Measurements from ENCODE around the gene SCAF1. TPM values are rescaled to one million over a fixed set of nuclear protein-coding genes. Genes with fewer than 3 reads are reported as not detected.

The SCAF1 gene
- total and polyA plus RNA-seq, 2 of the 13 experiments (the other 11 are each of a cell fraction or from before 2014, with no cell fraction given), result 3.3 to 6.1 TPM

DNA sequence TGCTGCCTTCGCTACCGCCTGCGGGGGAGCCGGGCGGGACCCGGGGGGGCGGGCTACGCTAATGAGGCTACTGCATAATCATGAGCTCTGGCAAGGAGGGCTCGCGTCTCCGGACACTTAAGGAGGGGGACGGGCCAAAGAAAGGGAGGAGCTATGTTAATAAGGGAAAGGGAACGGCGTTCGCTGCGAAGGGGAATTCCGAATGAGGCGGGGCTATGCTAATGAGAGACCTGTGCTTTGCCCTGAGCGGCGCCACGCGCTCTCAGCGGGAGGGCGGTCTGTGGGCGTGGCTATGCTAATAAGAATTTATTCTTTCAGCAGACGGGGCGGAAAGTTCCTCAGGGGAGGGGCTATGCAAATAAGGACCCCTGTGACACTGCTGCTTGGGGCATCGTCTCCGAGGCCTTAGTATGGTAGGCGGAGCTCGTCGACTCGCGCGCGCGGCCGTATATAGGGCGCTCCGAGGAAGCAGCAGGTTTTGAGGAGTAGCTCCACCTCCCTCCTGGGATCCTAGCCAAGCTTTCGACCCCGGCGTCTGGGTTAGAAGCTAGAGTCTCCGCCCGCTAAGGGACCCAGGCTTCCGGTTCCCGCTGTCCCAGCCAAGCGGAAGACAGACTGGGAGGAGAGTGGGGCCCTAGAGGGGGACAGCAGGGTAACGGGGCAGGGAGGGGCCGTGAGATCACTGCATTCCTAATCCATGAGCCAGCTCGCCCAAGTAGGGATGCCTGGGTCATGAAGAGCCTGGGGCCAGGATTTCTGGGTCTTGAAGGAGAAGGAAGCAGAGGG lies 1.7 kb upstream of the SCAF1 start, which contains the start of gene RRAS (continued):
- peak; percentile 45; the same call in 1 of the 2 replicates for TF ChIP-seq ZNF136 (CRISPR knock-in tag; IDR thresholded peaks at IDR 0.05; ENCODE audit: low read depth)
- TF ChIP-seq KDM3A (CRISPR knock-in tag; IDR thresholded peaks at IDR 0.05; ENCODE audit: low read depth), result peak; percentile 50; the same call in 1 of the 2 replicates
- TF ChIP-seq ZNF33B (CRISPR knock-in tag; IDR thresholded peaks at IDR 0.05), result 0 out of 2 replicates have a peak, but pooled peaks have one; percentile 48
- no peak for TF ChIP-seq ZBTB21 (CRISPR knock-in tag; IDR thresholded peaks at IDR 0.05)
- peak; percentile 61 for TF ChIP-seq UBTF (CRISPR knock-in tag; IDR thresholded peaks at IDR 0.05)
- peak; percentile 73; the same call in 1 of the 2 replicates for TF ChIP-seq THAP9 (CRISPR knock-in tag; IDR thresholded peaks at IDR 0.05; ENCODE audit: borderline replicate concordance)
- TF ChIP-seq POLR2AphosphoS5 (IDR thresholded peaks at IDR 0.05; ENCODE audit: low read depth, low read length), result peak; percentile 86
- no peak for TF ChIP-seq NBN (conservative IDR thresholded peaks at IDR 0.05)
- TF ChIP-seq, protein P1, sequence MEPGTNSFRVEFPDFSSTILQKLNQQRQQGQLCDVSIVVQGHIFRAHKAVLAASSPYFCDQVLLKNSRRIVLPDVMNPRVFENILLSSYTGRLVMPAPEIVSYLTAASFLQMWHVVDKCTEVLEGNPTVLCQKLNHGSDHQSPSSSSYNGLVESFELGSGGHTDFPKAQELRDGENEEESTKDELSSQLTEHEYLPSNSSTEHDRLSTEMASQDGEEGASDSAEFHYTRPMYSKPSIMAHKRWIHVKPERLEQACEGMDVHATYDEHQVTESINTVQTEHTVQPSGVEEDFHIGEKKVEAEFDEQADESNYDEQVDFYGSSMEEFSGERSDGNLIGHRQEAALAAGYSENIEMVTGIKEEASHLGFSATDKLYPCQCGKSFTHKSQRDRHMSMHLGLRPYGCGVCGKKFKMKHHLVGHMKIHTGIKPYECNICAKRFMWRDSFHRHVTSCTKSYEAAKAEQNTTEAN (CRISPR knock-in tag; conservative IDR thresholded peaks at IDR 0.05), result no peak
- peak; percentile 77; the same call in 1 of the 2 replicates for TF ChIP-seq KDM2A (CRISPR knock-in tag; IDR thresholded peaks at IDR 0.05; ENCODE audit: borderline replicate concordance, low read depth)
- peak; percentile 95 for TF ChIP-seq DR1 (CRISPR knock-in tag; IDR thresholded peaks at IDR 0.05)
- peak; percentile 46 for TF ChIP-seq MAX (IDR thresholded peaks at IDR 0.05)
- 0 out of 2 replicates have a peak, but pooled peaks have one; percentile 59 for TF ChIP-seq ZNF678 (CRISPR knock-in tag; IDR thresholded peaks at IDR 0.05)
- no peak for TF ChIP-seq ZNF724P (CRISPR knock-in tag; IDR thresholded peaks at IDR 0.05; ENCODE audit: borderline replicate concordance)
- TF ChIP-seq, protein P2, sequence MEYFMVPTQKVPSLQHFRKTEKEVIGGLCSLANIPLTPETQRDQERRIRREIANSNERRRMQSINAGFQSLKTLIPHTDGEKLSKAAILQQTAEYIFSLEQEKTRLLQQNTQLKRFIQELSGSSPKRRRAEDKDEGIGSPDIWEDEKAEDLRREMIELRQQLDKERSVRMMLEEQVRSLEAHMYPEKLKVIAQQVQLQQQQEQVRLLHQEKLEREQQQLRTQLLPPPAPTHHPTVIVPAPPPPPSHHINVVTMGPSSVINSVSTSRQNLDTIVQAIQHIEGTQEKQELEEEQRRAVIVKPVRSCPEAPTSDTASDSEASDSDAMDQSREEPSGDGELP (IDR thresholded peaks at IDR 0.05; ENCODE audit: borderline replicate concordance, low read depth), result no peak
- TF ChIP-seq ZNF570 (CRISPR knock-in tag; IDR thresholded peaks at IDR 0.05; ENCODE audit: borderline replicate concordance), result no peak
- TF ChIP-seq ZNF317 (CRISPR knock-in tag; IDR thresholded peaks at IDR 0.05), result peak; percentile 76
- TF ChIP-seq, protein P3, sequence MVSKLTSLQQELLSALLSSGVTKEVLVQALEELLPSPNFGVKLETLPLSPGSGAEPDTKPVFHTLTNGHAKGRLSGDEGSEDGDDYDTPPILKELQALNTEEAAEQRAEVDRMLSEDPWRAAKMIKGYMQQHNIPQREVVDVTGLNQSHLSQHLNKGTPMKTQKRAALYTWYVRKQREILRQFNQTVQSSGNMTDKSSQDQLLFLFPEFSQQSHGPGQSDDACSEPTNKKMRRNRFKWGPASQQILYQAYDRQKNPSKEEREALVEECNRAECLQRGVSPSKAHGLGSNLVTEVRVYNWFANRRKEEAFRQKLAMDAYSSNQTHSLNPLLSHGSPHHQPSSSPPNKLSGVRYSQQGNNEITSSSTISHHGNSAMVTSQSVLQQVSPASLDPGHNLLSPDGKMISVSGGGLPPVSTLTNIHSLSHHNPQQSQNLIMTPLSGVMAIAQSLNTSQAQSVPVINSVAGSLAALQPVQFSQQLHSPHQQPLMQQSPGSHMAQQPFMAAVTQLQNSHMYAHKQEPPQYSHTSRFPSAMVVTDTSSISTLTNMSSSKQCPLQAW (CRISPR knock-in tag; IDR thresholded peaks at IDR 0.05), result peak; percentile 90

All from HepG2 (cell line).